ENCODE measurements around the gene ADRM1.

DNA sequence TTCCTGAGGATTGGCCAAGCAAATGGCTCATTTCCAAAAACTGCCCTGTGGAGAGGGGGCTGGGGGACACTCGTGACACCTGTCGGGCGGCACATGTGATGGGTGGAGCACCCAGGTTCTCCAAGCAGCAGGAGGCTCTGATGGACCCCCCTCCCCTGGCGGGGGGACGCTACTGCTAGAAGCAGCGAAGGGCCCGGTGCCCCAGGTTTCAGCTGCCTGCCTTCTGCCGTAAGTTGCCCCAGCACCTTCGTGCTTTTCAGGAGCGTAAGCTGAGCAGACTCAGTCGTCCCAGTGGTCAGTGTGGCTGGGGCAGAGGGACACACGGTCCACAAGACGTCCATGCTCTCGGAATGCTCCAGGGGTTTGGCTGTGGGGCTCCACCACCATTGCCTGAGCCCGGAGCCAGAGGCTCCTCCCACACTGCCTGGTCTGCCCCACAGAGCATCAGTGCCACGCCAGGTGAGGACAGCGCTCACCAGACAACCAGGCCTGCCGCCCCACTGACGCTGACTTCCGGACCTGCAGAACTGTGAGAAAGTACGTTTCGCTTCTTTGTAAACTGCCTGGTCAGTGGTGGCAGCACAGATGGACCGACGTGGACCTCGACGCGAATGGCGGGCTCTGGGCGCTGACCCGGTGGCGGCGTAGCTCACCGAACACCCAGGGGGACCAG, 4.1 kb upstream of the ADRM1 start:
- TF ChIP-seq, protein P1, sequence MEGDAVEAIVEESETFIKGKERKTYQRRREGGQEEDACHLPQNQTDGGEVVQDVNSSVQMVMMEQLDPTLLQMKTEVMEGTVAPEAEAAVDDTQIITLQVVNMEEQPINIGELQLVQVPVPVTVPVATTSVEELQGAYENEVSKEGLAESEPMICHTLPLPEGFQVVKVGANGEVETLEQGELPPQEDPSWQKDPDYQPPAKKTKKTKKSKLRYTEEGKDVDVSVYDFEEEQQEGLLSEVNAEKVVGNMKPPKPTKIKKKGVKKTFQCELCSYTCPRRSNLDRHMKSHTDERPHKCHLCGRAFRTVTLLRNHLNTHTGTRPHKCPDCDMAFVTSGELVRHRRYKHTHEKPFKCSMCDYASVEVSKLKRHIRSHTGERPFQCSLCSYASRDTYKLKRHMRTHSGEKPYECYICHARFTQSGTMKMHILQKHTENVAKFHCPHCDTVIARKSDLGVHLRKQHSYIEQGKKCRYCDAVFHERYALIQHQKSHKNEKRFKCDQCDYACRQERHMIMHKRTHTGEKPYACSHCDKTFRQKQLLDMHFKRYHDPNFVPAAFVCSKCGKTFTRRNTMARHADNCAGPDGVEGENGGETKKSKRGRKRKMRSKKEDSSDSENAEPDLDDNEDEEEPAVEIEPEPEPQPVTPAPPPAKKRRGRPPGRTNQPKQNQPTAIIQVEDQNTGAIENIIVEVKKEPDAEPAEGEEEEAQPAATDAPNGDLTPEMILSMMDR (IDR thresholded peaks at IDR 0.05) = no peak
- TF ChIP-seq FOXS1 (CRISPR knock-in tag; IDR thresholded peaks at IDR 0.05) = no peak
- TF ChIP-seq USF2 (IDR thresholded peaks at IDR 0.05) = no peak
- TF ChIP-seq HEYL (CRISPR knock-in tag; IDR thresholded peaks at IDR 0.05) = no peak
- no peak for TF ChIP-seq RAD21 (conservative IDR thresholded peaks at IDR 0.05 in 1 of 2, IDR thresholded peaks at IDR 0.05 in 1 of 2)
